ENCODE measurements around the gene DESI1.

GRCh38 chr22:41551877-41552582 lies 68.8 kb downstream of the DESI1 start:
- no peak for TF ChIP-seq POLR2A (IDR thresholded peaks at IDR 0.05)
- TF ChIP-seq CTCF (IDR thresholded peaks at IDR 0.05): no peak
- TF ChIP-seq EP300 (IDR thresholded peaks at IDR 0.05): no peak
- TF ChIP-seq POLR2AphosphoS5 (IDR thresholded peaks at IDR 0.05): no peak
